ENCODE results near the gene ZNF320.
"Not testable (repeated sequence)": the region's sequence is repeated elsewhere in the genome, so short reads cannot be mapped to it uniquely, and the experiment has no call there.

The ZNF320 gene

DNA sequence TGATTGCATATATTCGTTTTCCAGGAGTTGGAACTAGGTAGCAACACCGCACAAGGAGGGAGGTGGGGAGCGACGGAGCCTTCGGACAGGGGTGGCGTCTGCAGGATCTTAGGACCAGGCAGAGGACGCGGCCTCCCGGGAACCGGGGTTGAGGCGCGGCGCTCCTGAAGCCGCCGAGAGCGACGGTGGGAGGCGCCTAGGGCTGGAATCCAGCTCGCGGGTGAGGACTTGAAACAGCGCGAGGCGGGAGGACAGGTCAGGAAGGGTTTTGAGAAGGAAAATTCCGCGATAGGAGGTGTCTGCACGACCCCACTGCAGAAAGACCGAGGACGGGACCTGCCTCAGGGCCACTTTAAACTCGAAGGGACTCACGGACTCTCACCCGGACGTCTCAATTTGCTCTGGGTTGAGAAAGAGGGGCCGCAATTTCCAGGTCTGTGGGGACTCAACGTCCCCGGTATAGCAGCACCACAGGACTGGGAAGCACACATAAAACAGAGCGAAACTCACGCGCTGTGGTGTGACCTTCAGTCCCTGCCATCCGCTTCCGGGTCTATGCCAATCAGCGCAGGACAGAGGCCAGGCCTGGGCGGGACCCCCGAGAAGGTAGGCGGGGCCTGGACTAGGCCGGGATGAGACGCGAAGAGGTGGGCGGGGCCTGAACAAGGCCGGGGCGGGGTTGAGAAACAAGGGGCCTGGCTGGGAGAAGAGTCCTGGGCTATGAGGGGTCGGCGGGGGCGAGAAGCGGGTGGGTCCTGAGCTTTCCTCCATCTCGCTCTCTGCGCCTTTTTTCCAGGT is at the start of gene ZNF320:
Gene ZNF320 (minus strand): TSS at position 498 of the 798 bp plus-strand sequence. CDS start 7,380 bp downstream, outside the sequence.
- peak; percentile 83 for DNase-seq

DNA sequence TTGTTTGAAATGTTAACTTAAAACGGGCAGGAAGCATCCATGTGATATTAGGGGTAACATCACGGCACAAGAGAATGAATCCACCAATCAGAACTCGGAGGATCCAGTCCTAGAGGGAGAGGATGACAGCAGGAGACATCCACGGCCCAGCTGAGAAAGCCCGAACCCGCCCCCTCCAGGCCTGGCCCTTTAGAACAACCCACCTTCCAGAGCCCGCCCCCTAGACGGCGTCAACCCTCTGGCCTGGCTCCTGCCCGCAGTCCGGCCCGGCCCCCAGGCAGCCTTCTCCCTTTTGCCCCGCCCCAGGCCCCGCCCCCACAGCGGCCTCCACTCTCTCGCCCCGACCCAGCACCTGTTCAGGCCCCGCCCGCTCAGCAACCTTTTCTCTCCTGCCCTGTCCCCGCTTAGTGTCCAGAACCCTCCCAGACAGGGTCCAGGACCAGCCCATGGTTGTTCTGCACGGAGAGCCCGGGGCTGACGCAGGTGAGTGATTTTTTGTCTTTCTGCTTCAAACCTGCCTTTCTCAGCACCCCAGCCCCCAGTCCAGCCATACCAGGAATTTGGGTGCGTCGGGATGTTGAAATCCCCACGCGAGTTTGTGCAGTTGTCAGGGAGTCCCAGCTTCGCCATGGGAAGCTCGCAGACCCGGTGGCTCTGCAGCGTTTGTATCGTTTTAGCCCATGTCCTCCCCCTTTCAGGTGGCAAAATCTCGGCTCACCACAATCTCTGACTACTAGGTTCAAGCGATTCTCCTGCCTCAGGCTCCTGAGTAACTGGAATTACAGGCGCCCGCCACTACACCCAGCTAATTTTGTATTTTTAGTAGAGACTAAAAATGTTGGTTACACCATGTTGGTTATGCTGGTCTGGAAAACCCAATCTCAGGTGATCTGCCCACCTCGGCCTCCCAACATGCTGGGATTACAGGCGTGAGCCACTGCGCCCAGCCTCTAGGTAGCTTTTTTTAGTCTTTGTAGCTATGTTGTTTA is 49.2 kb upstream of the ZNF320 start:
- no peak for DNase-seq

- DNase-seq: no peak
These were observed 48.4 kb upstream of the ZNF320 start for GRCh38 chr19:52945652-52946321.

DNA sequence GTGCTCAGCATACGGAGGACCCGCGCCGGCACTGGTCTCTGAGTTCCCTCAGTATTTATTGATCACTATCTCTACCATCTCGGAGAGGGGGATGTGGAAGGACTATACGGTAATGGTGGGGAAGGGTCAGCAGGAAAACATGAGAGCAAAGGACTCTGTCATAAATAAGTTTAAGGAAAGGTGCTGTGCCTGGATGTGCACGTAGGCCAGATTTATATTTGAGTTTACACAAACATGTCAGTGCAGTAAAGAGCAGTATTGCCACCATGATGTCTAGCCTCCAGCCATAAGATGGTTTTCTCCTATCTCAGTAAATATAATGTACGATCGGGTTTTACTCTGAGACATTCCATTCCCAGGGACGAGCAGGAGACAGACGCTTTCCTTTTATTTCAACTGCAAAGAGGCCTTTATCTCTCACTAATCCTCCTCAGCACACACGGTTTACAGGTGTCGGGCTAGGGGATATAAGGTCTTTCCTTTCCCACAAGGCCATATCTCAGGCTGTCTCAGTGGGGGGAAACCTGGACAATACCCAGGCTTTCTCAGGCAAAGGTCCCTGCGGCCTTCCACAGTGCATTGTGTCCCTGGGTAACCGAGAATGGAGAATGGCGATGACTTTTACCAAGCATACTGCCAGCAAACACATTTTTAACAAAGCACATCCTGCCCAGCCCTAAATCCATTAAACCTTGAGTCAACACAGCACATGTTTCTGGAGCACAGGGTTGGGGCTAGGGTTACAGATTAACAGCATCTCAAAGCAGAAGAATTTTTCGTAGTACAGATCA is 47.5 kb upstream of the ZNF320 start:
- DNase-seq: not testable (repeated sequence)

- no peak for DNase-seq
These were observed 46.6 kb upstream of the ZNF320 start for GRCh38 chr19:52943884-52944643.

DNA sequence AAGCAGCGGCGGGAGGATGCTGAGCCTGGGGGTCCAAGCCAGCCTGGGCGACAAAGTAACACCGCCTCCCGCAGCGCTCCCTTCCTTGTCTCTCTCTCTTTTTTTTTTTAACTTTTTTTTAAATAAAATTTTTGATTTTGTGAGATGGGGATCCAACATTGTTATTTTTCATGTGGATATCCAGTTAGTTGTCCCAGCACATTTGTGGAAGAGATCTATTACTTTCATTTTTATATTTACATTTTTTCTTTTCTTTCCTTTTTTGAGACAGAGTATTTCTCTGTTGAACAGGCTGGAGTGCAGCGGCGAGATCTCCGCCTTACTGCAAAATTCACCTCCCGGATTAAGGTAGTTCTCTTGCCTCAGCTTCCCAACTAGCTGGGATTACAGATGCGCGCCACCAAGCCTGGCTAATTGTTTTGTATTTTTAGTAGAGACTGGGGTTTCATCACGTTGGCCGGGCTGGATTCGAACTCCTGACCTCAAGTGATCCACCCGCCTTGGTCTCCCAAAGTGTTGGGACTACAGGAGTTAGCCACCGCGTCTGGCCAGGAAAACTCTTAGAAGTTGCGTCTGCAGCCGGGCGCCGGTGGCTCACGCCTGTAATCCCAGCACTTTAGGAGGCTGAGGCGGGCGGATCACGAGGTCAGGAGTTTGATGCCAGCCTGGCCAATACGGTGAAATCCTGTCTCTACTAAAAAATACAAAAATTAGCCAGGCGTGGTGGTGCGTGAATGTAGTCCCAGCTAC is 45.9 kb upstream of the ZNF320 start:
- no peak for DNase-seq

DNA sequence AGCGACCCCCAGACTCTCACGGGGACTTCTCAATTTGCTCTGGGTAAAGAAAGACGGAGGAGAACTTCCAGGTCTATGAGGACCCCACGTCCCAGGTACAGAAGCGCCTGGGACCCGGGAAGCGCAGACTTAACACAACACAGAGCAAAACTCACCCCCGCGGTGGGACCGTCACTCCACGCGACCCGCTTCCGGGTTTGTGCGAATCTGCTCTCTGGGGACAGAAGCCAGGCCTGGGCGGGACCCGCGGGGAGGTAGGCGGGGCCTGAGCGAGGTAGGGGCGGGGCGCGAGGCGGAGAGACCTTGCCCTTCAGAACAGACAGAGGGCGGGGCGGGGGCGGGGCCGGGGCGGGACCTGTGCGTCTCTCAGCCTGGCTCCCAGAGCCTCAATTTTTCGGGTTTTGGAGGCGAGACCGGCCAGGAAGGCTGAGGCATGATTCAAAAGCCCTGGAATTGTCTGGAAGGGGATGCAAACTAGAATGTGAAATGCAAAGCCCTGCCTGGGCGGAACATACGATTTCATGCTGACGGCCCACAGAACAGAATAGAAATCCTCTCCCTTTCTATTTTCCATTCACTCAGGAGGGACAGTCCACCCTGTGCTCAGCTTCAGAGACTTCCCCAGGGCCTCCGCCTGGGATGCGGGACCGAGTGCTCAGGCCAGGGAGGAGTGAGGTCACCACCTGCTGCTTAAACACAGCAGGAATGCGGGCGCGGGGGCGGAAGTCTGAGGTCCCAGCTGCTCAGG is 45.1 kb upstream of the ZNF320 start:
- DNase-seq: peak; percentile 93

DNA sequence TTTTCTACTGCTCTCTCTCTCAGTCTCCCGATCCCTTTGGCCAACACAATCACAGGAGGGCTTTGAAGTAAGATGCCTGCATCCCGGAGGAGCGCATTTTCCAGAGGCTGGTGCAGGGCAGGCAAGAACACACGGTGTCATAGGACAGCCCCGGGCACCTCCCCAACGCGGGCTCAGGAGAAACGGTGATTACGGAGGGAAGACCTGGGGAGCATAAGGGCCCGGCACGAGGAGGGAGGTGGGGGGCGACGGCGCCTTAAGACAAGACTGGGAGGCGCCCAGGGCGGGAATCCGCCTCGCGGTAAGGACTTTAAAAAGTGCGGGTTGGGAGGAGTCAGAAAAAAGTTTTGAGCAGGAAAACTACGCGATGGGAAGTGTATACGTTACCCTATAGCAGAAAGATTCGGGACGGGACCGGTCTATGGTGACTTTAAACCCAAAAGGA is 44.5 kb upstream of the ZNF320 start:
- DNase-seq: peak; percentile 2

DNA sequence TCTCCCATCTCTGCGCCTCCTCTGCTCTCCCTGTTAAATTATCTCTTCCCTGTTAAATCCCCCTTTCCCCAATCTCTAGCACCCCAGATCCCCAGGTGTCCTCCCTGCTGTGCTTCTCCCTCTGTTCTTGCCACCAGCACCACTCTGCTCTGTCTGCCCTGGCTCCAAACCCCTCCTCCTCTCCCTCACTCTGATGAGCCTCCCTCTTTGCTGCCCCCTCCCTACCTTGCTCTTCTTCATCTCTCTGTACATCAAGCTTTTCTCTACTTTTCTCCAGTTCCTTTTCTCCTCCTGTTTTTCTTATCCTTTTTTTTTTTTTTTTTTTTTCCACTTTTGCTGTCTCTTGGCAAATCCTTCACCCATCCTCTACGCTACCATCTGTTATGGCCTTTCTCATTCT is 44.1 kb upstream of the ZNF320 start:
- DNase-seq: not testable (repeated sequence)

- DNase-seq: not testable (repeated sequence)
These were observed 43.5 kb upstream of the ZNF320 start for GRCh38 chr19:52940905-52941304.

DNA sequence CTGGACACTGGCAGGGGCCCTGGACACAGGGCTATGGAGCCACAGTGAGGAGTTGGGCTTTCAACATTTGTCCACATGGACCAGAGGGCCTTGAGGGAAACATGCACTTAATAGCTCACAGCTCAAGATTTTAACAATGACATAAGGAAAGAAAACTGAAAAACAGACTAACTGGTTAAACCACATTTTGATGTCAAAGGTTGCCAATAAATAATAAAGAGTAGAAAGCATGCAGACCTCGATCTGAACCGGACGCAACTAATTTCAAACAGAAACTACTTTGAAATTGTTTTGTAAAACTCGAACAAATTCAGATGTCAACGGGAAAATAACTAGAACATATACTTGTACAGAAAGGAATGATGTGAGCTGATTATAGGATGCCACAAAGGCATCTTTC is 41.3 kb upstream of the ZNF320 start:
- no peak for DNase-seq

GRCh38 chr19:52936954-52937325 is 39.5 kb upstream of the ZNF320 start:
- no peak for DNase-seq

DNA sequence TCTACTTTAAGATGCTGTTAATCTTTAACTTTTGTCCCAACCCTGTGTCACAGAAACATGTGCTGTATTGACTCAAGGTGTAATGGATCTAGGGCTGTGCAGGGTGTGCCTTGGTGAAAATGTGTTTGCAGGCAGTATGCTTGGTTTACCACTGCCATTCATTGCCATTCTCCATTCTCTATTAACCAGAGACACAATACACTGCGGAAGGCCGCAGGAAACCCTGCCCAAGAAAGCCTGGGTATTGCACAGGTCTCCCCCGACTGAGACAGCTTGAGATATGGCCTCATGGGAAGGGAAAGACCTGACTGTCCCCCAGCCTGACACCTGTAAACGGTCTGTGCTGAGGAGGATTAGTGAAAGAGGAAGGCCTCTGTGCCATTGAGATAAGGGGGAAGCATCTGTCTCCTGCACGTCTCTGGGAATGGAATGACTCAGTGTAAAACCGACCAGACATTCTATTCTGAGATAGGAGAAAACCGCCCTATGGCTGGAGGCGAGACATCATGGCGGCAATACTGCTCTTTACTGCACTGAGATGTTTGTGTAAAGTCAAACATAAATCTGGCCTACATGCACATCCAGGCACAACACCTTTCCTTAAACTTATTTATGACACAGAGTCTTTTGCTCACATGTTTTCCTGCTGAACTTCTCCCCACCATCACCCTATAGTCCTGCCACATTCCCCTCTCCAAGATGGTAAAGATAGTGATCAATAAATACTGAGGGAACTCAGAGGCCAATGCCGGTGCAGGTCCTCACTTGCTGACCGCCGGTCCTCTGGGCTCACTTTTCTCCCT is 38.9 kb upstream of the ZNF320 start:
- no peak for DNase-seq

- no peak for DNase-seq
These were observed 38.0 kb upstream of the ZNF320 start for GRCh38 chr19:52935434-52935833.

DNA sequence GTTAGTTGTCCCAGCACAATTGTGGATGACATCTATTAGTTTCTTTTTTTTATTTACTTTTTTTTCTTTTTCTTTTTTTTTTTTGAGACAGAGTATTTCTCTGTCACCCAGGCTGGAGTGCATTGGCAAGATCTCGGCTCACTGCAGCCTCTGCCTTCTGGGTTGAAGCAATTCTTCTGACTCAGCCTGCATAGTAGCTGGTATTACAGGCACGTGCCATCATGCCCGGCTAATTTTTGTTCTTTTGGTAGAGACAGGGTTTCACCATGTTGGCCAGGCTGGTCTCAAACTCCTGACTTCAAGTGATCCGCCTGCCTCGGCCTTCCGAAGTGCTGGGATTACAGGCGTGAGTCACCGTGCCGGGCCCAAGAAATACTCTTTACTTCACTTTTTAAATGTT is 27.2 kb upstream of the ZNF320 start:
- DNase-seq: not testable (repeated sequence)

- no peak for DNase-seq
These were observed 26.6 kb upstream of the ZNF320 start for GRCh38 chr19:52923778-52924593.

DNA sequence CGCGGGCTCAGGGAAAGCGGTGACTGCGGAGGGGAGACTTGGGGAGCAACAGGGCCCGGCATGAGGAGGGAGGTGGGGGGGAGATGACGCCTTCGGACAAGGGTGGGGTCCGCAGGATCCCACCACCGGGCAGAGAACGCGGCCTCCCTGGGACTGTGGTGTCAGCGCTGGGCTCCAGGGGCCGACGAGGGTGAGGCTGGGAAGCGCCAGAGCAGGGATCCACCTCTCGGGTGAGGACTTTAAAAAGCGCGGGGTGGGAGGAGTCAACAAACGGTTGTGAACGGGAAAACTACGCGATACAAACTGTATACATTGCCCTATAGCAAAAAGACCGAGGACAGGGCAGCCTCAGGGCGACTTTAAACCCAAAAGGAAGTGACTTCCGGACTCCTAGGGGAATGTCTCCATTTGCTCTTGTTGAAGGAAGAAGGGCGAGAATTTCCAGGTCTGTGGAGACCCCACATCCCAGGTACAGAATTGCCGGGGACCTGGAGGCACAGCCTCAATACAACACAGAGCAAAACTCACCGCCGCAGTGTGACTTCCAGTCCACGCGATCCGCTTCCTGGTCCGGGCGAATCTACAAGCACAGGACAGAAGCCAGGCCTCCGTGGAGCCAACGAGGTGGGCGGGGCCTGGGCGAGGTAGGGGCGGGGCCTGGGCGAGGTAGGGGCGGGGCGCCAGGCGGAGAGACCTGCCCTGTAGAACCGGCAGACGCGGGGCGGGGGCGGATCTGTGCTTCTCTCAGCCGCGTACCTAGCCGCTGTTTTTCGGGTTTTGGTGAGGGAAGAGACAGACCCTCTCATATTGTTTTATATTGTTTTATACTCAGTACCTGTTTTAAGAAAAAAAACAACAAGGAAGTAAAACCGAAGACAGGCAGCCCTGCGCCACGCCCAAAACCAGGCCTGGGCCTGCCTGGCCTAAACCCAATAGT is 25.7 kb upstream of the ZNF320 start, which contains the start of gene ZNF888:
Gene ZNF888 (minus strand): TSS at position 588 of the 937 bp plus-strand sequence. CDS start 5,555 bp downstream, outside the sequence.
- DNase-seq: peak; percentile 76
